HepG2 (cell line): ENCODE measurements around the gene APOM.

ENCODE experiments used
- FOXJ3 ChIP-seq: sonication (generic); formaldehyde crosslinking; IDR thresholded peaks from 2 replicates; pipeline ENCODE4 v1.4.0; 2020; ENCODE audit warnings: missing genetic modification reagents, mild to moderate bottlenecking, borderline replicate concordance
- IRF2 ChIP-seq: IDR thresholded peaks from 2 replicates; pipeline ENCODE4 v1.6.1; 2018; ENCODE audit warnings: missing genetic modification reagents, missing compliant biosample characterization
- KDM5B ChIP-seq: sonication (generic); formaldehyde crosslinking; IDR thresholded peaks from 2 replicates; pipeline ENCODE4 v1.4.0; 2020; ENCODE audit warnings: missing genetic modification reagents, mild to moderate bottlenecking, borderline replicate concordance
- MAFK ChIP-seq, 2 experiments: IDR thresholded peaks in 1 of 2; conservative IDR thresholded peaks in 1 of 2; 2 replicates each; pipeline ENCODE4 v1.6.1; 2011; ENCODE audit warnings: improper control_type of control experiment in 2 of 2, low read length in 2 of 2
- PRPF4 ChIP-seq: fragments of 200-400 bp; formaldehyde crosslinking; IDR thresholded peaks from 2 replicates; pipeline ENCODE4 v1.6.1; 2016; ENCODE audit warnings: low read length, low read depth; ENCODE audit not compliant: poor library complexity, severe bottlenecking
- SNAI1 ChIP-seq: sonication (generic); formaldehyde crosslinking; IDR thresholded peaks from 2 replicates; pipeline ENCODE4 v1.5.0; 2020; ENCODE audit warnings: mild to moderate bottlenecking, missing genetic modification reagents, borderline replicate concordance
- SUZ12 ChIP-seq: fragments of 150-350 bp; IDR thresholded peaks from 2 replicates; pipeline ENCODE4 v1.6.1; 2014; ENCODE audit warnings: low read depth, low read length
- TRIM24 ChIP-seq: sonication (generic); formaldehyde crosslinking; IDR thresholded peaks from 2 replicates; pipeline ENCODE4 v1.8.0; 2022; ENCODE audit warnings: mild to moderate bottlenecking, missing genetic modification reagents
- TF ChIP-seq, protein P1 (sequence below): sonication (generic); formaldehyde crosslinking; IDR thresholded peaks from 2 replicates; pipeline ENCODE4 v1.8.1; 2023; ENCODE audit warnings: missing genetic modification reagents, mild to moderate bottlenecking, borderline replicate concordance
- TF ChIP-seq, protein P2 (sequence below): sonication (generic); formaldehyde crosslinking; IDR thresholded peaks from 2 replicates; pipeline ENCODE4 v1.4.0; 2020; ENCODE audit warnings: missing genetic modification reagents
- TF ChIP-seq, protein P3 (sequence below): sonication (generic); formaldehyde crosslinking; IDR thresholded peaks from 2 replicates; pipeline ENCODE4 v1.4.0; 2020; ENCODE audit warnings: missing genetic modification reagents
- TF ChIP-seq, protein P4 (sequence below): sonication (generic); formaldehyde crosslinking; IDR thresholded peaks from 2 replicates; pipeline ENCODE4 v1.8.0; 2022; ENCODE audit warnings: missing genetic modification reagents, mild to moderate bottlenecking, moderate library complexity, borderline replicate concordance

DNA sequence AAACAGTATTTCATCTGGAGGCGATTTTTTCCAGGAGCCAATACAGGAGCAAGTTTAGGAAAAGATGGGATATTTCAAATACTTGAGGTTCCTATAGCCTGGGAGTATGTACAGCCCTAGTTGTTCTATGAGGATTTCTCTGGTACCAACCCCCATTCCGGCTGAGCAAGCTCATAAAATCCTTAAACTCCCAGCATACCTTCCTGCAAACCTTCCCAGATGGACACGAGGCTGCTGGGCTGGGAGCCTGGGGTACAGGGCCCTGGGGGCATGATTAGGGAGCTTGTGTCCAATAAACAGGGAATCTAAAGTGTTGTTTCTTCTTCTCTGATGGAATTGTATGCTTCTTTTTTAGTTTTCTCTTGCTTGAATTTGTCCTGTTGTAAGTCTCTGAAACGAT, 33.7 kb upstream of the APOM start:
- TF ChIP-seq SNAI1 (CRISPR knock-in tag) (no peak), MAFK (conservative IDR thresholded peaks at IDR 0.05 in 1 of 2, IDR thresholded peaks at IDR 0.05 in 1 of 2; ENCODE audit: low read length in 2 of 2) (no peak), PRPF4 (no peak), IRF2 (CRISPR knock-in tag) (no peak), KDM5B (CRISPR knock-in tag) (no peak), TRIM24 (no peak), FOXJ3 (CRISPR knock-in tag) (no peak), SUZ12 (no peak)
- TF ChIP-seq, protein P1, sequence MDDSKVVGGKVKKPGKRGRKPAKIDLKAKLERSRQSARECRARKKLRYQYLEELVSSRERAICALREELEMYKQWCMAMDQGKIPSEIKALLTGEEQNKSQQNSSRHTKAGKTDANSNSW, result no peak
- TF ChIP-seq, protein P2, sequence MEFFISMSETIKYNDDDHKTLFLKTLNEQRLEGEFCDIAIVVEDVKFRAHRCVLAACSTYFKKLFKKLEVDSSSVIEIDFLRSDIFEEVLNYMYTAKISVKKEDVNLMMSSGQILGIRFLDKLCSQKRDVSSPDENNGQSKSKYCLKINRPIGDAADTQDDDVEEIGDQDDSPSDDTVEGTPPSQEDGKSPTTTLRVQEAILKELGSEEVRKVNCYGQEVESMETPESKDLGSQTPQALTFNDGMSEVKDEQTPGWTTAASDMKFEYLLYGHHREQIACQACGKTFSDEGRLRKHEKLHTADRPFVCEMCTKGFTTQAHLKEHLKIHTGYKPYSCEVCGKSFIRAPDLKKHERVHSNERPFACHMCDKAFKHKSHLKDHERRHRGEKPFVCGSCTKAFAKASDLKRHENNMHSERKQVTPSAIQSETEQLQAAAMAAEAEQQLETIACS (CRISPR knock-in tag), result no peak
- TF ChIP-seq, protein P3, sequence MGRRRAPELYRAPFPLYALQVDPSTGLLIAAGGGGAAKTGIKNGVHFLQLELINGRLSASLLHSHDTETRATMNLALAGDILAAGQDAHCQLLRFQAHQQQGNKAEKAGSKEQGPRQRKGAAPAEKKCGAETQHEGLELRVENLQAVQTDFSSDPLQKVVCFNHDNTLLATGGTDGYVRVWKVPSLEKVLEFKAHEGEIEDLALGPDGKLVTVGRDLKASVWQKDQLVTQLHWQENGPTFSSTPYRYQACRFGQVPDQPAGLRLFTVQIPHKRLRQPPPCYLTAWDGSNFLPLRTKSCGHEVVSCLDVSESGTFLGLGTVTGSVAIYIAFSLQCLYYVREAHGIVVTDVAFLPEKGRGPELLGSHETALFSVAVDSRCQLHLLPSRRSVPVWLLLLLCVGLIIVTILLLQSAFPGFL (CRISPR knock-in tag), result no peak
- TF ChIP-seq, protein P4, sequence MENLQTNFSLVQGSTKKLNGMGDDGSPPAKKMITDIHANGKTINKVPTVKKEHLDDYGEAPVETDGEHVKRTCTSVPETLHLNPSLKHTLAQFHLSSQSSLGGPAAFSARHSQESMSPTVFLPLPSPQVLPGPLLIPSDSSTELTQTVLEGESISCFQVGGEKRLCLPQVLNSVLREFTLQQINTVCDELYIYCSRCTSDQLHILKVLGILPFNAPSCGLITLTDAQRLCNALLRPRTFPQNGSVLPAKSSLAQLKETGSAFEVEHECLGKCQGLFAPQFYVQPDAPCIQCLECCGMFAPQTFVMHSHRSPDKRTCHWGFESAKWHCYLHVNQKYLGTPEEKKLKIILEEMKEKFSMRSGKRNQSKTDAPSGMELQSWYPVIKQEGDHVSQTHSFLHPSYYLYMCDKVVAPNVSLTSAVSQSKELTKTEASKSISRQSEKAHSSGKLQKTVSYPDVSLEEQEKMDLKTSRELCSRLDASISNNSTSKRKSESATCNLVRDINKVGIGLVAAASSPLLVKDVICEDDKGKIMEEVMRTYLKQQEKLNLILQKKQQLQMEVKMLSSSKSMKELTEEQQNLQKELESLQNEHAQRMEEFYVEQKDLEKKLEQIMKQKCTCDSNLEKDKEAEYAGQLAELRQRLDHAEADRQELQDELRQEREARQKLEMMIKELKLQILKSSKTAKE, result no peak
